ENCODE measurements around the gene PDGFRA. TPM values are rescaled to one million over a fixed set of nuclear protein-coding genes. Genes with fewer than 3 reads are reported as not detected.

Gene PDGFRA
- total RNA-seq, 1 donor = 208 TPM

- TF ChIP-seq CTCF (IDR thresholded peaks at IDR 0.05; ENCODE audit: insufficient read depth, low read depth, low read length) = no peak
- DNase-seq (ENCODE audit: low read depth) = peak; percentile 72
- H3K4me3 ChIP-seq (ENCODE audit: low read depth, low read length) = no peak overlapping the region
These were observed 40.0 kb upstream of the PDGFRA start for GRCh38 chr4:54189140-54189539.

DNA sequence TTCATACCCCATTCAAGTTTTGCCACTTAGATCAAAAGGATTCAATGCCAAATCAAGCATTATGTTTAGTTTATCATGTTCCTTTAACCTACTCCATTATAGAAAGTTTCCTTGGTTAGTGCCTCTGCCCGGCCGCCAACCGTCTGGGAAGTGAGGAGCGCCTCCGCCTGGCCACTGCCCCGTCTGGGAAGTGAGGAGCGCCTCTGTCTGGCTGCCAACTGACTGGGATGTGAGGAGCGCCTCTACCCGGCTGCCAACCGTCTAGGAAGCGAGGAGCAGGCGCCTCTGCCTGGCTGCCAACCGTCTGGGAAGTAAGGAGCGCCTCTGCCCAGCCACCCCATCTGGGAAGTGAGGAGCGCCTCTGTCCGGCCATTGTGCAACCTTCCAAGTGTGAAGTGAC, 36.3 kb upstream of the PDGFRA start:
- TF ChIP-seq CTCF (IDR thresholded peaks at IDR 0.05; ENCODE audit: insufficient read depth, low read depth, low read length) = no peak
- H3K4me3 ChIP-seq (ENCODE audit: low read depth, low read length) = no peak overlapping the region
- DNase-seq (ENCODE audit: low read depth) = no peak

- TF ChIP-seq CTCF (IDR thresholded peaks at IDR 0.05; ENCODE audit: insufficient read depth, low read depth, low read length) = no peak
- DNase-seq (ENCODE audit: low read depth) = no peak
- H3K4me3 ChIP-seq (ENCODE audit: low read depth, low read length) = no peak overlapping the region
These were observed 31.2 kb upstream of the PDGFRA start for GRCh38 chr4:54197926-54198325.

- TF ChIP-seq CTCF (IDR thresholded peaks at IDR 0.05; ENCODE audit: insufficient read depth, low read depth, low read length) = no peak
- H3K4me3 ChIP-seq (ENCODE audit: low read depth, low read length) = no peak overlapping the region
- no peak for DNase-seq (ENCODE audit: low read depth)
These were observed 29.2 kb upstream of the PDGFRA start for GRCh38 chr4:54199919-54200318.

DNA sequence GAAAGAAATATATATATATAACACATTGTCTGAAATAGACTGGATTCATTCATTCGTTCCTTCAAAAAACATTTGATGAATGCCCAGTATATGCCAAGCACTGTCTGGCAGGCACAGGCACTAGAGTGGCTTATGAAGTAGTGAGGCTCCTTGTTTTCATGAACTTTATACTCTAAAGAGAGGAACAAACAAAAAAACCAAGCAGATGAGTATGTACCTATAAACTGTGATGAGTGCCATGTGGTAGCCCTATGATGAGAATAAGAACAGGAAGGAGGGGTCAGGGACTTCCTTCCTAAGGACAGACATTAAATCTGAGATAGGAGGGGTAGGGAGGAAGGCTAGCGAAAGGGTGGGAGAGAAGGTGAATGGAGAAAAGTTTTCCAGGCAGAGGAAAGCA, 19.5 kb upstream of the PDGFRA start:
- TF ChIP-seq CTCF (IDR thresholded peaks at IDR 0.05; ENCODE audit: insufficient read depth, low read depth, low read length) = no peak
- no peak for DNase-seq (ENCODE audit: low read depth)

DNA sequence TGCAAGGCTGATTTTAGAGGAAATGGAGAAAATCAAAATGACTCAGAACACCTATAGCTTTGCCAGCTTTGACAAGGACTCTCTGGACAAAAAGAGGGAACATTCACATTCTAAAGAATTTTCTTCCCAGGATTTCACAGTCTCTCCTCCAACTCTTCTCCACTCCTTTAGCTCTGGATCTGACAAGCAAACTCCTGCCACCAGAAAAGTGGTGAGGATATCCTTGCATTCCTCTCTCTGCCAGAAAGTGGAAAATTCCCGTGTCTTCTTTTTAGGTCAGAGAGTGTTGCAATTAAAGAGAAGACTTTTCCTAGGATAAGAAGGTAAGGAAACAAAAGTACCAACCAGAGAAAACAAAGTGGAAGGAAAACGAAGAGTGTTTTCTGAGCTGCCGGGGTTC, 16.1 kb upstream of the PDGFRA start:
- peak; percentile 55 for DNase-seq (ENCODE audit: low read depth)
- H3K4me3 ChIP-seq (ENCODE audit: low read depth, low read length) = no peak overlapping the region
- no peak for TF ChIP-seq CTCF (IDR thresholded peaks at IDR 0.05; ENCODE audit: insufficient read depth, low read depth, low read length)

More for the DNA sequence above, 19.5 kb upstream of the PDGFRA start:
- H3K4me3 ChIP-seq (ENCODE audit: low read depth, low read length) = no peak overlapping the region

DNA sequence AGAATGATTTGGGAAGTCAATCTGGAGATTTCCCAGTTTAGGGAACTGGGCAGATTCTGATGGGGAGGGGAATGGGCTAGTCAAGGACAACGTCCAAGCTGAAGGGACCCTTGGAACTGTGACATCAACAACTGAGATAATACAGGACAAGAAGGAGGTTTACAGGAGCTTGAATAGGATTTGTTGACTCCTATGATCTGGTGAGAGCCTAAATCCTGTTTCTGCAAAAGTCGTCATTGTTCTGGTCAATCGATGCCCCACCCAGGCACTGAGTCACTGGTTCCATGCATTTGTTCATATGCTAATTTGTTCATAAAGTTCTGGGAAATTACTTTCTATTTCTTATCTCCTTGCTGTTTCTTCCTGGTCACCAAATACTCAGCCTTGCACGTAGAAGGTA, 15.3 kb upstream of the PDGFRA start:
- H3K4me3 ChIP-seq (ENCODE audit: low read depth, low read length) = no peak overlapping the region
- TF ChIP-seq CTCF (IDR thresholded peaks at IDR 0.05; ENCODE audit: insufficient read depth, low read depth, low read length) = no peak
- no peak for DNase-seq (ENCODE audit: low read depth)

Data from fibroblast of villous mesenchyme (primary cell).